HepG2 (cell line): Measurements from ENCODE around the gene KRTAP5-8. TPM values are rescaled to one million over a fixed set of nuclear protein-coding genes. Genes with fewer than 3 reads are reported as not detected.

Source experiments
- ARID5B ChIP-seq: IDR thresholded peaks from 2 replicates; pipeline ENCODE4 v1.4.0; 2020; ENCODE audit warnings: mild to moderate bottlenecking, missing genetic modification reagents
- HNRNPH1 ChIP-seq: fragments of 200-400 bp; formaldehyde crosslinking; optimal IDR thresholded peaks from 2 replicates; pipeline ENCODE3; 2017; ENCODE audit warnings: mild to moderate bottlenecking, low read depth, low read length
- KAT8 ChIP-seq: IDR thresholded peaks from 2 replicates; pipeline ENCODE4 v1.6.1; 2016; ENCODE audit warnings: missing genetic modification reagents, missing compliant biosample characterization
- KDM5A ChIP-seq: fragments of 200-600 bp; sonication (generic); IDR thresholded peaks from 2 replicates; pipeline ENCODE4 v1.7.0; 2018; ENCODE audit warnings: antibody characterized with exemption, mild to moderate bottlenecking, low read length, borderline replicate concordance
- MXD4 ChIP-seq: IDR thresholded peaks from 2 replicates; pipeline ENCODE4 v1.6.1; 2016; ENCODE audit warnings: mild to moderate bottlenecking, missing biosample characterization, missing genetic modification reagents
- PRMT3 ChIP-seq: sonication (generic); formaldehyde crosslinking; IDR thresholded peaks from 2 replicates; pipeline ENCODE4 v1.8.1; 2022; ENCODE audit warnings: low read depth, mild to moderate bottlenecking, moderate library complexity, missing genetic modification reagents, borderline replicate concordance
- RAD21 ChIP-seq: fragments of 450-650 bp; formaldehyde crosslinking; IDR thresholded peaks from 2 replicates; pipeline ENCODE4 v1.5.0; 2020; ENCODE audit warnings: mild to moderate bottlenecking
- SALL2 ChIP-seq: sonication (generic); formaldehyde crosslinking; IDR thresholded peaks from 2 replicates; pipeline ENCODE4 v1.8.1; 2023; ENCODE audit warnings: mild to moderate bottlenecking, missing genetic modification reagents, inconsistent platforms
- SOX6 ChIP-seq, 2 experiments: fragments of 450-650 bp in 1 of 2; sonication (generic) in 1 of 2; formaldehyde crosslinking in 1 of 2; IDR thresholded peaks; 2 replicates each; pipeline versions ENCODE4 v1.4.0 to v1.6.1; 2017 to 2020; ENCODE audit warnings: antibody characterized with exemption in 1 of 2, mild to moderate bottlenecking in 1 of 2, missing genetic modification reagents in 1 of 2
- STAG1 ChIP-seq: sonication (generic); formaldehyde crosslinking; IDR thresholded peaks from 2 replicates; pipeline ENCODE4 v1.4.0; 2020; ENCODE audit warnings: missing genetic modification reagents
- TEAD3 ChIP-seq: optimal IDR thresholded peaks from 2 replicates; pipeline ENCODE3; 2016; ENCODE audit warnings: borderline replicate concordance
- ZBTB1 ChIP-seq: sonication (generic); formaldehyde crosslinking; IDR thresholded peaks from 2 replicates; pipeline ENCODE4 v1.4.0; 2020; ENCODE audit warnings: missing genetic modification reagents, borderline replicate concordance
- ZBTB2 ChIP-seq: sonication (generic); formaldehyde crosslinking; IDR thresholded peaks from 2 replicates; pipeline ENCODE4 v1.8.0; 2022; ENCODE audit warnings: low read depth, missing genetic modification reagents
- ZBTB7B ChIP-seq: sonication (generic); formaldehyde crosslinking; IDR thresholded peaks from 2 replicates; pipeline ENCODE4 v1.4.0; 2020; ENCODE audit warnings: missing genetic modification reagents
- ZFP62 ChIP-seq: sonication (generic); formaldehyde crosslinking; IDR thresholded peaks from 2 replicates; pipeline ENCODE4 v1.4.0; 2020; ENCODE audit warnings: missing genetic modification reagents
- ZHX1 ChIP-seq: sonication (generic); formaldehyde crosslinking; IDR thresholded peaks from 2 replicates; pipeline ENCODE4 v1.8.1; 2022; ENCODE audit warnings: low read depth, mild to moderate bottlenecking, missing genetic modification reagents
- ZNF367 ChIP-seq: sonication (generic); formaldehyde crosslinking; IDR thresholded peaks from 2 replicates; pipeline ENCODE4 v1.4.0; 2020; ENCODE audit warnings: missing genetic modification reagents, borderline replicate concordance
- ZNF501 ChIP-seq: sonication (generic); formaldehyde crosslinking; IDR thresholded peaks from 2 replicates; pipeline ENCODE4 v1.5.1; 2020; ENCODE audit warnings: mild to moderate bottlenecking, moderate library complexity, missing genetic modification reagents
- ZNF574 ChIP-seq: sonication (generic); formaldehyde crosslinking; IDR thresholded peaks from 2 replicates; pipeline ENCODE4 v1.4.0; 2020; ENCODE audit warnings: missing genetic modification reagents
- ZNF713 ChIP-seq: sonication (generic); formaldehyde crosslinking; IDR thresholded peaks from 2 replicates; pipeline ENCODE4 v1.4.0; 2020; ENCODE audit warnings: mild to moderate bottlenecking, missing genetic modification reagents
- ZSCAN9 ChIP-seq: IDR thresholded peaks from 2 replicates; pipeline ENCODE4 v1.6.1; 2016; ENCODE audit warnings: borderline replicate concordance
- polyA plus RNA-seq, 8 experiments: library from polyadenylated mRNA; depleted of rRNA in 3 of 8; stranded (reverse) in 7 of 8; unstranded in 1 of 8; fragments of >200 nt; fragmentation: Illumina TruSeq in 4 of 8; extraction: Trizol in 4 of 8; gene quantifications; 2 replicates each; pipeline versions ENCODE4 v1.2.1 to v1.2.3, GENCODE V29; 2011 to 2016; ENCODE audit warnings: low read depth in 4 of 8, missing spikeins in 1 of 8, mixed read lengths in 1 of 8; ENCODE audit not compliant: insufficient read depth in 1 of 8
- total RNA-seq, 5 experiments: library from RNA; depleted of rRNA; stranded (reverse); fragments of >200 nt; fragmentation: Illumina TruSeq; extraction: Trizol; gene quantifications; 2 replicates each; pipeline ENCODE4 v1.2.3, GENCODE V29; 2016; ENCODE audit warnings: low read depth in 1 of 5

Gene KRTAP5-8
- total and polyA plus RNA-seq, 2 of the 13 experiments (the other 11 are each of a cell fraction or from before 2014, with no cell fraction given): 0.20 TPM; not detected in 1

GRCh38 chr11:71563406-71563805 is 25.6 kb downstream of the KRTAP5-8 start (continued):
- TF ChIP-seq MXD4 (CRISPR knock-in tag): no peak
- TF ChIP-seq ZBTB7B: no peak
- peak; percentile 87 for TF ChIP-seq STAG1 (CRISPR knock-in tag)
- no peak for TF ChIP-seq ZHX1 (CRISPR knock-in tag)
- TF ChIP-seq SOX6 (IDR thresholded peaks at IDR 0.05): no peak
- peak; percentile 20; the same call in 1 of the 2 replicates for TF ChIP-seq SOX6 (CRISPR knock-in tag; IDR thresholded peaks at IDR 0.05)
- TF ChIP-seq HNRNPH1: no peak
- TF ChIP-seq ZFP62: no peak
- no peak for TF ChIP-seq SALL2 (CRISPR knock-in tag)
- TF ChIP-seq ZSCAN9 (CRISPR knock-in tag): no peak
- TF ChIP-seq KDM5A: no peak
- no peak for TF ChIP-seq ZBTB2 (CRISPR knock-in tag)
- TF ChIP-seq ZNF367 (CRISPR knock-in tag): no peak
- TF ChIP-seq KAT8: no peak
- TF ChIP-seq PRMT3: no peak
- TF ChIP-seq ZBTB1 (CRISPR knock-in tag): no peak
- no peak for TF ChIP-seq ZNF713 (CRISPR knock-in tag)
- TF ChIP-seq TEAD3 (CRISPR knock-in tag): peak; percentile 46
- TF ChIP-seq ZNF501 (CRISPR knock-in tag): peak; percentile 55; the same call in 1 of the 2 replicates
- 0 out of 2 replicates have a peak, but pooled peaks have one; percentile 28 for TF ChIP-seq ZNF574 (CRISPR knock-in tag)
- TF ChIP-seq ARID5B (CRISPR knock-in tag): no peak; the same call in 1 of the 2 replicates
- peak; percentile 54 for TF ChIP-seq RAD21
